ENCODE data around the gene TARS3.

GRCh38 chr15:101684384-101684783 lies 39.9 kb downstream of the TARS3 start:
- TF ChIP-seq CTCF (IDR thresholded peaks at IDR 0.05; ENCODE audit: borderline replicate concordance, extremely low read depth, low read length, poor library complexity, severe bottlenecking) (no peak), EZH2 (IDR thresholded peaks at IDR 0.05; ENCODE audit: borderline replicate concordance, low read depth, low read length, severe bottlenecking) (no peak)

Data from DND-41 (cell line).